ENCODE data around the gene ATP6V1C2.

- TF ChIP-seq CTCF (IDR thresholded peaks at IDR 0.05; ENCODE audit: low read length) (no peak), EZH2 (IDR thresholded peaks at IDR 0.05; ENCODE audit: borderline replicate concordance, low read length) (no peak)
Observed at GRCh38 chr2:10761591-10761990, 40.2 kb downstream of the ATP6V1C2 start.
